K562 (cell line): ENCODE results near the gene RBM3. TPM values are rescaled to one million over a fixed set of nuclear protein-coding genes. Genes with fewer than 3 reads are reported as not detected.

Experiments used
- BHLHE40 ChIP-seq: IDR thresholded peaks from 2 replicates; pipeline ENCODE4 v1.6.1; 2011; ENCODE audit warnings: low read length, improper control_type of control experiment
- DIDO1 ChIP-seq: fragments of 450-650 bp; IDR thresholded peaks from 2 replicates; pipeline ENCODE4 v1.6.1; 2016; ENCODE audit warnings: low read depth, missing biosample characterization, missing genetic modification characterization
- GATAD2A ChIP-seq: fragments of 450-650 bp; IDR thresholded peaks from 2 replicates; pipeline ENCODE4 v1.6.1; 2017
- GTF2E2 ChIP-seq: fragments of 200-800 bp; sonication (Bioruptor generic); IDR thresholded peaks from 2 replicates; pipeline ENCODE4 v1.6.1; 2016; ENCODE audit warnings: missing genetic modification characterization, missing compliant biosample characterization
- HMG20A ChIP-seq: fragments of 450-650 bp; formaldehyde crosslinking; conservative IDR thresholded peaks from 2 replicates; pipeline ENCODE4 v1.4.0; 2020; ENCODE audit warnings: mild to moderate bottlenecking, mixed read lengths
- HNRNPL ChIP-seq: fragments of 200-400 bp; formaldehyde crosslinking; IDR thresholded peaks from 2 replicates; pipeline ENCODE4 v1.6.1; 2017; ENCODE audit warnings: low read depth, mild to moderate bottlenecking, low read length
- KAT7 ChIP-seq: sonication (generic); formaldehyde crosslinking; IDR thresholded peaks from 2 replicates; pipeline ENCODE4 v1.8.0; 2022; ENCODE audit warnings: missing genetic modification reagents, mild to moderate bottlenecking, borderline replicate concordance
- MTA1 ChIP-seq: fragments of 450-650 bp; IDR thresholded peaks from 2 replicates; pipeline ENCODE4 v1.6.1; 2017; ENCODE audit warnings: borderline replicate concordance
- NCOA6 ChIP-seq: fragments of 450-650 bp; IDR thresholded peaks from 2 replicates; pipeline ENCODE4 v1.6.1; 2017; ENCODE audit warnings: mild to moderate bottlenecking
- OTX1 ChIP-seq: fragments of 450-650 bp; formaldehyde crosslinking; IDR thresholded peaks from 2 replicates; pipeline ENCODE4 v1.4.0; 2022; ENCODE audit warnings: mild to moderate bottlenecking
- PHB2 ChIP-seq: fragments of 450-650 bp; IDR thresholded peaks from 2 replicates; pipeline ENCODE4 v1.6.1; 2017; ENCODE audit warnings: low read depth
- PHF8 ChIP-seq: fragments of 200-600 bp; sonication (generic); IDR thresholded peaks from 2 replicates; pipeline ENCODE4 v1.6.1; 2012; ENCODE audit warnings: mixed run types, mild to moderate bottlenecking, inconsistent platforms, low read length, moderate library complexity, borderline replicate concordance
- RBM14 ChIP-seq: fragments of 200-400 bp; formaldehyde crosslinking; IDR thresholded peaks from 2 replicates; pipeline ENCODE4 v1.6.1; 2018; ENCODE audit warnings: low read depth, mild to moderate bottlenecking, low read length, moderate library complexity, borderline replicate concordance; ENCODE audit not compliant: insufficient read depth
- RBM22 ChIP-seq: fragments of 200-400 bp; formaldehyde crosslinking; IDR thresholded peaks from 2 replicates; pipeline ENCODE4 v1.6.1; 2018; ENCODE audit warnings: low read length, low read depth; ENCODE audit not compliant: poor library complexity, severe bottlenecking
- TFAM ChIP-seq: fragments of 250-450 bp; sonication (Bioruptor Pico); conservative IDR thresholded peaks from 2 replicates; pipeline ENCODE4 v1.5.0; 2021; ENCODE audit warnings: mild to moderate bottlenecking, moderate library complexity
- TSC22D4 ChIP-seq: fragments of 450-650 bp; IDR thresholded peaks from 2 replicates; pipeline ENCODE4 v1.6.1; 2016; ENCODE audit warnings: missing genetic modification characterization, missing biosample characterization, control low read depth
- ZC3H8 ChIP-seq: fragments of 450-650 bp; IDR thresholded peaks from 2 replicates; pipeline ENCODE4 v1.6.1; 2017
- ZNF253 ChIP-seq: fragments of 250-450 bp; sonication (Bioruptor Pico); conservative IDR thresholded peaks from 2 replicates; pipeline ENCODE4 v1.6.1; 2021; ENCODE audit warnings: mild to moderate bottlenecking
- ZNF408 ChIP-seq: fragments of 250-450 bp; sonication (Bioruptor Pico); IDR thresholded peaks from 2 replicates; pipeline ENCODE4 v1.4.0; 2020; ENCODE audit warnings: low read depth, mild to moderate bottlenecking, moderate library complexity
- ZNF561 ChIP-seq: fragments of 450-650 bp; formaldehyde crosslinking; conservative IDR thresholded peaks from 2 replicates; pipeline ENCODE4 v1.4.0; 2020; ENCODE audit warnings: mild to moderate bottlenecking, moderate library complexity
- polyA plus RNA-seq, 8 experiments: library from polyadenylated mRNA; depleted of rRNA in 4 of 8; stranded (reverse) in 5 of 8; unstranded in 3 of 8; fragments of >200 nt; fragmentation: Nextera tagmentation in 2 of 8; fragmentation: Illumina TruSeq in 1 of 8; extraction: Ambion mirVana in 2 of 8; extraction: Trizol in 1 of 8; gene quantifications; 2 replicates each; pipeline versions ENCODE4 v1.2.1 to v1.2.3, GENCODE V29; 2011 to 2014; ENCODE audit warnings: inconsistent platforms in 1 of 8, missing spikeins in 1 of 8
- total RNA-seq, 7 experiments: library from RNA; depleted of rRNA in 6 of 7; stranded (reverse); fragments of >200 nt in 6 of 7; fragmentation: Illumina TruSeq in 2 of 7; extraction: Trizol in 2 of 7; gene quantifications; 2 replicates each; pipeline versions ENCODE4 v1.2.1 to v1.2.3, GENCODE V29; 2011 to 2021; ENCODE audit warnings: low replicate concordance in 1 of 7
- TF ChIP-seq, protein P1 (sequence below): sonication (generic); formaldehyde crosslinking; IDR thresholded peaks from 2 replicates; pipeline ENCODE4 v1.8.1; 2023; ENCODE audit warnings: mild to moderate bottlenecking, missing genetic modification reagents
- TF ChIP-seq, protein P2 (sequence below): fragments of 450-650 bp; IDR thresholded peaks from 2 replicates; pipeline ENCODE4 v1.7.1; 2018; ENCODE audit warnings: mild to moderate bottlenecking, low read depth; ENCODE audit not compliant: partially characterized antibody
- TF ChIP-seq, protein P3 (sequence below): sonication (generic); formaldehyde crosslinking; IDR thresholded peaks from 2 replicates; pipeline ENCODE4 v1.8.0; 2022; ENCODE audit warnings: mild to moderate bottlenecking, missing genetic modification reagents
- TF ChIP-seq, protein P4 (sequence below): fragments of 450-650 bp; formaldehyde crosslinking; IDR thresholded peaks from 2 replicates; pipeline ENCODE4 v1.4.0; 2022; ENCODE audit warnings: missing genetic modification characterization

RBM3 gene
- total and polyA plus RNA-seq, 9 of the 15 experiments (the other 6 are each of a cell fraction or from before 2014, with no cell fraction given): 70.3 to 272 (median 209) TPM

GRCh38 chrX:48539345-48540027, 34.8 kb upstream of the RBM3 start, which contains the start of gene TBC1D25 (continued):
- TF ChIP-seq, protein P1, sequence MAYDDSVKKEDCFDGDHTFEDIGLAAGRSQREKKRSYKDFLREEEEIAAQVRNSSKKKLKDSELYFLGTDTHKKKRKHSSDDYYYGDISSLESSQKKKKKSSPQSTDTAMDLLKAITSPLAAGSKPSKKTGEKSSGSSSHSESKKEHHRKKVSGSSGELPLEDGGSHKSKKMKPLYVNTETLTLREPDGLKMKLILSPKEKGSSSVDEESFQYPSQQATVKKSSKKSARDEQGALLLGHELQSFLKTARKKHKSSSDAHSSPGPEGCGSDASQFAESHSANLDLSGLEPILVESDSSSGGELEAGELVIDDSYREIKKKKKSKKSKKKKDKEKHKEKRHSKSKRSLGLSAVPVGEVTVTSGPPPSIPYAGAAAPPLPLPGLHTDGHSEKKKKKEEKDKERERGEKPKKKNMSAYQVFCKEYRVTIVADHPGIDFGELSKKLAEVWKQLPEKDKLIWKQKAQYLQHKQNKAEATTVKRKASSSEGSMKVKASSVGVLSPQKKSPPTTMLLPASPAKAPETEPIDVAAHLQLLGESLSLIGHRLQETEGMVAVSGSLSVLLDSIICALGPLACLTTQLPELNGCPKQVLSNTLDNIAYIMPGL (CRISPR knock-in tag): no peak
- TF ChIP-seq TFAM (CRISPR knock-in tag): no peak
- TF ChIP-seq ZNF253 (CRISPR knock-in tag): no peak
- no peak for TF ChIP-seq OTX1 (CRISPR knock-in tag)
- no peak for TF ChIP-seq ZNF408 (CRISPR knock-in tag)
- no peak for TF ChIP-seq RBM22
- TF ChIP-seq, protein P2, sequence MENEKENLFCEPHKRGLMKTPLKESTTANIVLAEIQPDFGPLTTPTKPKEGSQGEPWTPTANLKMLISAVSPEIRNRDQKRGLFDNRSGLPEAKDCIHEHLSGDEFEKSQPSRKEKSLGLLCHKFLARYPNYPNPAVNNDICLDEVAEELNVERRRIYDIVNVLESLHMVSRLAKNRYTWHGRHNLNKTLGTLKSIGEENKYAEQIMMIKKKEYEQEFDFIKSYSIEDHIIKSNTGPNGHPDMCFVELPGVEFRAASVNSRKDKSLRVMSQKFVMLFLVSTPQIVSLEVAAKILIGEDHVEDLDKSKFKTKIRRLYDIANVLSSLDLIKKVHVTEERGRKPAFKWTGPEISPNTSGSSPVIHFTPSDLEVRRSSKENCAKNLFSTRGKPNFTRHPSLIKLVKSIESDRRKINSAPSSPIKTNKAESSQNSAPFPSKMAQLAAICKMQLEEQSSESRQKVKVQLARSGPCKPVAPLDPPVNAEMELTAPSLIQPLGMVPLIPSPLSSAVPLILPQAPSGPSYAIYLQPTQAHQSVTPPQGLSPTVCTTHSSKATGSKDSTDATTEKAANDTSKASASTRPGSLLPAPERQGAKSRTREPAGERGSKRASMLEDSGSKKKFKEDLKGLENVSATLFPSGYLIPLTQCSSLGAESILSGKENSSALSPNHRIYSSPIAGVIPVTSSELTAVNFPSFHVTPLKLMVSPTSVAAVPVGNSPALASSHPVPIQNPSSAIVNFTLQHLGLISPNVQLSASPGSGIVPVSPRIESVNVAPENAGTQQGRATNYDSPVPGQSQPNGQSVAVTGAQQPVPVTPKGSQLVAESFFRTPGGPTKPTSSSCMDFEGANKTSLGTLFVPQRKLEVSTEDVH: peak; percentile 37
- TF ChIP-seq, protein P3, sequence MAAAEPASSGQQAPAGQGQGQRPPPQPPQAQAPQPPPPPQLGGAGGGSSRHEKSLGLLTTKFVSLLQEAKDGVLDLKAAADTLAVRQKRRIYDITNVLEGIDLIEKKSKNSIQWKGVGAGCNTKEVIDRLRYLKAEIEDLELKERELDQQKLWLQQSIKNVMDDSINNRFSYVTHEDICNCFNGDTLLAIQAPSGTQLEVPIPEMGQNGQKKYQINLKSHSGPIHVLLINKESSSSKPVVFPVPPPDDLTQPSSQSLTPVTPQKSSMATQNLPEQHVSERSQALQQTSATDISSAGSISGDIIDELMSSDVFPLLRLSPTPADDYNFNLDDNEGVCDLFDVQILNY (CRISPR knock-in tag): no peak
- no peak for TF ChIP-seq PHB2
- no peak for TF ChIP-seq NCOA6
- peak; percentile 55; the same call in 1 of the 2 replicates for TF ChIP-seq PHF8
- TF ChIP-seq HMG20A (CRISPR knock-in tag): no peak
- no peak for TF ChIP-seq GATAD2A
- no peak for TF ChIP-seq RBM14
- no peak for TF ChIP-seq TSC22D4 (tag)
- no peak for TF ChIP-seq MTA1
- no peak for TF ChIP-seq DIDO1 (tag)
- no peak for TF ChIP-seq ZNF561 (CRISPR knock-in tag)
- no peak for TF ChIP-seq GTF2E2 (tag)
- no peak for TF ChIP-seq HNRNPL
- TF ChIP-seq ZC3H8: no peak
- TF ChIP-seq BHLHE40: no peak
- TF ChIP-seq, protein P4, sequence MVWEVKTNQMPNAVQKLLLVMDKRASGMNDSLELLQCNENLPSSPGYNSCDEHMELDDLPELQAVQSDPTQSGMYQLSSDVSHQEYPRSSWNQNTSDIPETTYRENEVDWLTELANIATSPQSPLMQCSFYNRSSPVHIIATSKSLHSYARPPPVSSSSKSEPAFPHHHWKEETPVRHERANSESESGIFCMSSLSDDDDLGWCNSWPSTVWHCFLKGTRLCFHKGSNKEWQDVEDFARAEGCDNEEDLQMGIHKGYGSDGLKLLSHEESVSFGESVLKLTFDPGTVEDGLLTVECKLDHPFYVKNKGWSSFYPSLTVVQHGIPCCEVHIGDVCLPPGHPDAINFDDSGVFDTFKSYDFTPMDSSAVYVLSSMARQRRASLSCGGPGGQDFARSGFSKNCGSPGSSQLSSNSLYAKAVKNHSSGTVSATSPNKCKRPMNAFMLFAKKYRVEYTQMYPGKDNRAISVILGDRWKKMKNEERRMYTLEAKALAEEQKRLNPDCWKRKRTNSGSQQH (CRISPR knock-in tag): no peak
- TF ChIP-seq KAT7: no peak
